ENCODE data around the gene PLCXD1.
"Not testable (repeated sequence)": the region's sequence is repeated elsewhere in the genome, so short reads cannot be mapped to it uniquely, and the experiment has no call there.

The PLCXD1 gene

DNA sequence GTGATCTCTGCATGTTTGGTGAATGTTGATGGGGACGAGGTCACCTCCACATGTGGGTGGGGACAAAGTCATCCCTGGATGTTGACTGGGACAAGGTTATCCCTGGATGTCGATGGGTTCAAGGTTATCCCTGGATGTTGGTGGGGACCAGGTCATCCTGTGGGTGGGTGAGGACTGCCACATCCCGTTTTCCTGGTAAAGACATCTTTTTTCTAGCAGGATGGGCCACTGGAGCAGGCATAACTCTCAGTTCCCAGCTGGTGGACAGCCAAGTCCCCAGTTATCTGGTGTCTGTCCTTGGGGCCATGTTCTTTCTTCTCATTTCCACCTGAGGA, 28.3 kb upstream of the PLCXD1 start:
- H3K4me1 Mint-ChIP-seq: peaks cover 8% of the 10 kb centered on the region
- TF ChIP-seq, protein P1, sequence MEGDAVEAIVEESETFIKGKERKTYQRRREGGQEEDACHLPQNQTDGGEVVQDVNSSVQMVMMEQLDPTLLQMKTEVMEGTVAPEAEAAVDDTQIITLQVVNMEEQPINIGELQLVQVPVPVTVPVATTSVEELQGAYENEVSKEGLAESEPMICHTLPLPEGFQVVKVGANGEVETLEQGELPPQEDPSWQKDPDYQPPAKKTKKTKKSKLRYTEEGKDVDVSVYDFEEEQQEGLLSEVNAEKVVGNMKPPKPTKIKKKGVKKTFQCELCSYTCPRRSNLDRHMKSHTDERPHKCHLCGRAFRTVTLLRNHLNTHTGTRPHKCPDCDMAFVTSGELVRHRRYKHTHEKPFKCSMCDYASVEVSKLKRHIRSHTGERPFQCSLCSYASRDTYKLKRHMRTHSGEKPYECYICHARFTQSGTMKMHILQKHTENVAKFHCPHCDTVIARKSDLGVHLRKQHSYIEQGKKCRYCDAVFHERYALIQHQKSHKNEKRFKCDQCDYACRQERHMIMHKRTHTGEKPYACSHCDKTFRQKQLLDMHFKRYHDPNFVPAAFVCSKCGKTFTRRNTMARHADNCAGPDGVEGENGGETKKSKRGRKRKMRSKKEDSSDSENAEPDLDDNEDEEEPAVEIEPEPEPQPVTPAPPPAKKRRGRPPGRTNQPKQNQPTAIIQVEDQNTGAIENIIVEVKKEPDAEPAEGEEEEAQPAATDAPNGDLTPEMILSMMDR (IDR thresholded peaks at IDR 0.05): no peak
- no peak for DNase-seq
- peaks cover 22% of the 10 kb centered on the region for H3K9me3 Mint-ChIP-seq
- peaks cover 11% of the 10 kb centered on the region for H3K27me3 Mint-ChIP-seq (ENCODE audit: low read depth, poor library complexity)
- H3K27ac Mint-ChIP-seq: no peak overlapping the region
- no peak overlapping the region for H3K4me3 Mint-ChIP-seq
- no peaks in the 10 kb centered on the region for H3K36me3 Mint-ChIP-seq (ENCODE audit: low read depth)

DNA sequence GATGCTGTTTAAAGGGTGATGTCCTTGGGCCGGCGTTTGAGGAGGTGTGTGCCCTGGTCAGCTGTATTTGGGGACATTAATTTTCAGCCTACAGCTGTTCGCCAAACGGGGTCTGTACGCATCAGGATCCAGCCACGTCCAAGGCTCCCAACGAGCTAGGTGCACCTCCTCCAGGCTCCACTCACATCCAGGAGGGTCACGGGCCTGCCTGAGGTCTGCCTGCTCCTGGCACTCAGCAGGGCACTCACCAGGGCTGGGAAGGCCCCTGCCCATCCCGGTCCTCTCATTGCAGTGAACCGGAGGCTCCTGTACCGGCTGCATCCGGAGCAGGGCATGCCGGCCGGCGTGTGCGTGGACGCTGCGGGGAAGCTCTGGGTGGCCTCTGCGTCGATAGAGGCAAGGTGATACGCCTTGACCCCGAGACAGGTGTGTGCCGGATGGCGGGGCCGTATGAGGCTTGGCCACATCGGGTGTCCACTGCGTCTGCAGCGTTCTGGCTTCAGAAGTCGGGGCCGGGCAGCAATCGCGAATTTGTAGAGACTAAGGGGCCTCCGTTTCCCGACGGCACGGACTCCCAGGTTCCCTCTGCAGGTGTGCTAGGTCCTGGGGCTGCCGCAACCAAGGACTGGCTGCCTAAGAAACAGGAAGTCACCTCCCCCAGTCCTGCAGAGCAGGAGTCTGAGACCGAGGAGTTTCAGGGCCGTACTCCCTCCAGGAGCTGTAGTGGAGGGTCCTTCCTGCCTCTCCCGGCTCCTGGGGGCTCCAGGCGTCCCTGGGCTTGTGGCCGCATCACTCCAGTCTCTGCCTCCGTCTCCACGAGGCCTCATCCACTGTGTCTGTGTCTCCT, 27.5 kb upstream of the PLCXD1 start:
- Mint-ChIP-seq H3K27ac (no peak overlapping the region), H3K9me3 (peaks cover 22% of the 10 kb centered on the region), H3K4me3 (no peak overlapping the region), H3K27me3 (ENCODE audit: low read depth, poor library complexity) (peaks cover 11% of the 10 kb centered on the region), H3K36me3 (ENCODE audit: low read depth) (no peaks in the 10 kb centered on the region), H3K4me1 (peaks cover 8% of the 10 kb centered on the region)
- DNase-seq: no peak
- TF ChIP-seq, protein P1 (IDR thresholded peaks at IDR 0.05): no peak

DNA sequence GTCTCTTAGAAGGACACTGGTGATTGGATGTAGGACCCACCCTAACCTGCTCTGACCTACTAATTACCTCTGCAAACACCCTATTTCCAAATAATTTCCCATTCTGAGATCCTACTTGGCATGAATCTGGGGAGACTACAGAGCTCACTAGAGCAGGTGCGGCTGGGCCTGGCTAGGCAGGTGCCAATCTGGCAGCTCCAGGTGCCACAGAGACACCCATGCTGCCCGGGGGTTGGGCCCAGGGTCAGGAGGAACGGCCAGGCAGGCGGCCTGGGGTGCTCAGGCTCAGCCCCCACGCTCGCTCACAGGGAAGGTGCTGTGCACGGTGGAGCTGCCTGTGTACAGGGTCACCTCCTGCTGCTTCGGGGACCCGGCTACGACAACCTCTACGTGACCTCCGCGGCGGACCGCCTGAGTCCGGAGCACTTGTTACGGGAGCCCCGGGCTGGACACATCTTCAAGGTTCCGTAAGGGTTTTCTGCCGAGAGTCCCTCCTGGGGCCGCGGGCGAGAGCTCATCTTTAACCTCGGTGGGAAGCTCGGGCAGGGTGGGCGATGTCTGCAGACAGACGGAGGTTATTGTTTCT, 26.5 kb upstream of the PLCXD1 start:
- TF ChIP-seq, protein P1 (IDR thresholded peaks at IDR 0.05): no peak
- H3K36me3 Mint-ChIP-seq (ENCODE audit: low read depth): no peaks in the 10 kb centered on the region
- H3K9me3 Mint-ChIP-seq: peaks cover 22% of the 10 kb centered on the region
- peaks cover 11% of the 10 kb centered on the region for H3K27me3 Mint-ChIP-seq (ENCODE audit: low read depth, poor library complexity)
- H3K27ac Mint-ChIP-seq: no peak overlapping the region
- H3K4me1 Mint-ChIP-seq: peaks cover 9% of the 10 kb centered on the region
- H3K4me3 Mint-ChIP-seq: no peak overlapping the region
- no peak for DNase-seq

DNA sequence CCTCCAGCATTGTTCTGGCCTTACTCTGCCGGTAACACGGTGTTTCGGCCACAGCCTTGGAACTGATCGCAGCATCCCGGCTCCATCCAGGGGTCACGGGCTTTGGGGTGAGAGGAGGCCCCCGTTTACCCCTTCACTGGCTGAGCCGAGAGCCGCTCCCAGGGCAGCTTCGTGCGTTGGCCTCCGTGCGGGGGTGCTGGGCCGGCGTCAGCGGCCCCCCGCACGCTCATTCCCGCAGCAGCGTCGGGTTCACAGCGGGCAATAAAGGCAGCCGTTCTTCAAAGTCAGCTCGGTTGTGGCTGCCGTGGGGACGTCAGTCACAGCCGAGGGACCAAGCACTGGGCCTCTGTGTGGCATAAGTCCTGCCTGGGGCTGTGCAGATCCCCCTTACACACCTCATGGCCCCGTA, 25.3 kb upstream of the PLCXD1 start:
- no peak overlapping the region for H3K4me3 Mint-ChIP-seq
- H3K27ac Mint-ChIP-seq: no peak overlapping the region
- peaks cover 11% of the 10 kb centered on the region for H3K27me3 Mint-ChIP-seq (ENCODE audit: low read depth, poor library complexity)
- peaks cover 12% of the 10 kb centered on the region for H3K4me1 Mint-ChIP-seq
- no peaks in the 10 kb centered on the region for H3K36me3 Mint-ChIP-seq (ENCODE audit: low read depth)
- TF ChIP-seq, protein P1 (IDR thresholded peaks at IDR 0.05): no peak
- peaks cover 21% of the 10 kb centered on the region for H3K9me3 Mint-ChIP-seq
- no peak for DNase-seq

DNA sequence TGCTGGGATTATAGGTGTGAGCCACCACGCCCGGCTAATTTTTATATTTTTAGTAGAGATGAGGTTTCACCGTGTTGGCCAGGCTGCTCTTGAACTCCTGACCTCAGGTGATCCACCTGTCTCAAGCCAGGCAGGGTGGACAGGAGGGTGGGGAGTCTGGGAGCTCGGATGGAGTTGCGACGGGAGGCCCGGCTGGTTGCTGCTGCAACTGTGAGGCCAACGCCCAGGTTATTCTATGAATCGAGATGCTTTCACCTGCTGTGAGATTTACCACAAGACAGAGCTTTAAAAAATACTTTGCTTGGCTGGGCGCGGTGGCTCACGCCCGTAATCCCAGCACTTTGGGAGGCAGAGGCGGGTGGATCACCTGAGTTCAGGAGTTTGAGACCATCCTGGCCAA, 24.1 kb upstream of the PLCXD1 start:
- H3K4me3 Mint-ChIP-seq; H3K36me3 Mint-ChIP-seq (ENCODE audit: low read depth); H3K27me3 Mint-ChIP-seq (ENCODE audit: low read depth, poor library complexity); DNase-seq; H3K27ac Mint-ChIP-seq: not testable (repeated sequence)
- peaks cover 16% of the 10 kb centered on the region for H3K9me3 Mint-ChIP-seq
- peaks cover 17% of the 10 kb centered on the region for H3K4me1 Mint-ChIP-seq

DNA sequence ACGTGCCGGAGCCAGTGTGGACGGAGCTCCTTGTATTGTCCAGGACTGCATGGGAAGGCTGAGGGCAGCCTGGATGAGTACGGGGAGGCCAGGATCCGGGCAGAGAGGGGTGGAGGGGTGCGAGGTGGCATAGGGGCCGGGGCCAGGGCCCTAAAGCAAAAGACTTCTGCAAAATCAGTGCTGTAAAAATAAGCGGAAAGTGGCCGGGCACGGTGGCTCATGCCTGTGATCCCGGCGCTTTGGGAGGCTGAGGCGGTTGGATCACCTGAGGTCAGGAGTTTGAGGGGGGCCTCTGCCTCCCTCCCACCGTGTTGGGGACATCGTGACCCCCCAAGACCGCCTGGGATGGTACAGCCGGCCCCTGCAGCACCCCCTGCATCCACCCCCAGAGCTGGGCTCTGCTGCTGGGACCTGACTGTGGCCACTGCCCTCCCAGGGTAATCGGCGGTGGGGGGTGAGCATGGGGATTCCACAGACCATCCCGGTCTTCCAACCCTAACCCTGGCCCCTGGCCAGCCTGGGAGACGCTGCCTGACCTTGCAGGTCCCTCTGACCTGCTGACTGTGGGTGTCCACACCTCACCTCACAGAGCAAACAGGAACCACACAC, 23.4 kb upstream of the PLCXD1 start:
- no peak overlapping the region for H3K4me3 Mint-ChIP-seq
- no peak for DNase-seq
- H3K27ac Mint-ChIP-seq: no peak overlapping the region
- TF ChIP-seq, protein P1 (IDR thresholded peaks at IDR 0.05): no peak
- no peaks in the 10 kb centered on the region for H3K36me3 Mint-ChIP-seq (ENCODE audit: low read depth)
- peaks cover 2% of the 10 kb centered on the region for H3K27me3 Mint-ChIP-seq (ENCODE audit: low read depth, poor library complexity)
- H3K9me3 Mint-ChIP-seq: peaks cover 8% of the 10 kb centered on the region
- peaks cover 22% of the 10 kb centered on the region for H3K4me1 Mint-ChIP-seq

Data from nephron progenitor cell (in vitro differentiated cells).